HG03565 (cell line): ENCODE data around the gene FXYD6.

Experiments used
- ATAC-seq: cut with Tn5 transposase; IDR thresholded peaks from one replicate; pipeline ENCODE4 v1.9.1; 2021; ENCODE audit warnings: mild to moderate bottlenecking, moderate library complexity; ENCODE audit not compliant: unreplicated experiment

The FXYD6 gene

GRCh38 chr11:117887431-117888138, 11.1 kb upstream of the FXYD6 start:
- no peak for ATAC-seq

- no peak for ATAC-seq
These were observed 9.3 kb upstream of the FXYD6 start for GRCh38 chr11:117885777-117886176.

- no peak for ATAC-seq
These were observed 8.5 kb upstream of the FXYD6 start for GRCh38 chr11:117884994-117885393.

- ATAC-seq, result no peak
These were observed 6.6 kb upstream of the FXYD6 start for GRCh38 chr11:117883063-117883462.

GRCh38 chr11:117882311-117882905, 6.0 kb upstream of the FXYD6 start:
- no peak for ATAC-seq

GRCh38 chr11:117881217-117881616, 4.8 kb upstream of the FXYD6 start:
- no peak for ATAC-seq

GRCh38 chr11:117879516-117880480, 3.3 kb upstream of the FXYD6 start:
- ATAC-seq, result no peak

GRCh38 chr11:117878939-117879475, 2.5 kb upstream of the FXYD6 start:
- no peak for ATAC-seq

GRCh38 chr11:117878314-117878938, 2.0 kb upstream of the FXYD6 start:
- ATAC-seq, result no peak

GRCh38 chr11:117877120-117877784, 794 bp upstream of the FXYD6 start:
- no peak for ATAC-seq

- no peak for ATAC-seq
These were observed 458 bp downstream of the FXYD6 start for GRCh38 chr11:117876059-117876340.

- no peak for ATAC-seq
These were observed 938 bp downstream of the FXYD6 start for GRCh38 chr11:117875382-117876058.

- no peak for ATAC-seq
These were observed 1.5 kb downstream of the FXYD6 start for GRCh38 chr11:117874910-117875381.

GRCh38 chr11:117874253-117874909, 2.1 kb downstream of the FXYD6 start:
- ATAC-seq, result no peak

GRCh38 chr11:117873828-117874125, 2.7 kb downstream of the FXYD6 start:
- no peak for ATAC-seq

- no peak for ATAC-seq
These were observed 3.3 kb downstream of the FXYD6 start for GRCh38 chr11:117872975-117873827.

- no peak for ATAC-seq
These were observed 4.0 kb downstream of the FXYD6 start for GRCh38 chr11:117872420-117872961.

GRCh38 chr11:117871784-117872183, 4.7 kb downstream of the FXYD6 start:
- no peak for ATAC-seq
